EL (cell line): Measurements from ENCODE around the gene VSNL1.
A peak's percentile ranks its signal among the peaks of the same experiment; 100 is the strongest.

Source experiments
- DNase-seq: peaks from one replicate; pipeline ENCODE4 v3.0.0-alpha.2; 2016

Gene VSNL1

GRCh38 chr2:17616405-17616804, 75.9 kb downstream of the VSNL1 start:
- DNase-seq, result no peak

GRCh38 chr2:17617516-17617915, 77.0 kb downstream of the VSNL1 start:
- DNase-seq, result no peak

DNA sequence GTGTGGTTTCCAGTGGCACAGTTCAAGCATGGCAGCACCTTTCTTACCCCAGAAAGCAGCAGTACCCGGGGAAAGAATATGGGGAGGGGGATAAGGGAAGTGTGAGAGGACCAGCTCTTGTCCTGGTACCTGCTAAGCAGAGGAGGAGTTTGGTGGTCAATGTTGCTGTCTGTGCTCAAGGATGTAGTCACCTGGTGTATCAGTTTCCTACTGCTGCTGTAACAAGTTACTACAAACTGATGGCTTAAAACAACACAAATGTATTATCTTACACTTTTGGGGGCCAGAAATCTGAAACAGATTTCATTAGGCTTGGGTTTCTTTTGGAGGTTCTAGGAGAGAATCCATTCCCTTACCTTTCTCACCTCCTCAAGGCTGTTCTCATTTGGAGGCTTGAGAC, 77.5 kb downstream of the VSNL1 start:
- DNase-seq, result no peak

GRCh38 chr2:17620280-17620679, 79.8 kb downstream of the VSNL1 start:
- peak; percentile 2 for DNase-seq

DNA sequence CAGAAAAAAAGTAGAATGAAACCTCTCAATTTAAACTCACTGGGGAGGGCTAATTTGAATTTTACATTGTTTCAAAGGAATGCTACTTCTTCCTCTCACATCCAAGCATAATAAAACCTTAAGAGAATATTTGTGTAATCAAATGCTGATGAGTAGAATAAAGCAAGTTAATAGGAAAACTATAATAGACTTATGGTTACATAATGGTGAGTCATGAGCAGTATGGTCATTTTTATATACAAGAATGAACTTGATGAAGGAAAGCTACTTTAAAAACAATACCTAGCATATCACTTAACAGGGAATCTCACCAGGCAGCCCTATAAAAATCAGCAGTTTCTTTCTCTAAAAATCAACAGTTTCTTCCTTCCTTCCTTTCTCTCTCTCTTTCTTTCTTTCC, 80.3 kb downstream of the VSNL1 start:
- DNase-seq, result peak; percentile 11

DNA sequence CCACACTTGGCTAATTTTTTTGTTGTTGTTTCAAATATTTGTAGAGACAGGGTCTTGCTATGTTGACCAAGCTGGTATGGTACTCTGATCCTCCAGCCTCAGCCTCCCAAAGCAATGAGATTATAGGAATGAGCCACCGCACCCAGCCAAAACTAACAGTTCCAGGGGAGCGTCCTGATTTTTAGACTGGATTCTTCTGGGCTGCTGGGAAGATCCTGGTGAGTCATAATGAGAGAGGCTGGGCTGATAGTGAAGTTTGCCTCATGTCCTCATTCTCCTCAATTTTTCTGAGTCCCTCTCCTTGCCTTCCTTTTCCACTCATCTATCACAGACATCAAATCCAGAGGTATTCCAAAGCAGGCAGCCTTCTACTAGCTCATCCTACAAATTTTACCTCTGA, 81.3 kb downstream of the VSNL1 start:
- peak; percentile 48 for DNase-seq

GRCh38 chr2:17625446-17625845, 85.0 kb downstream of the VSNL1 start:
- DNase-seq, result no peak

GRCh38 chr2:17626986-17627385, 86.5 kb downstream of the VSNL1 start:
- DNase-seq, result no peak

DNA sequence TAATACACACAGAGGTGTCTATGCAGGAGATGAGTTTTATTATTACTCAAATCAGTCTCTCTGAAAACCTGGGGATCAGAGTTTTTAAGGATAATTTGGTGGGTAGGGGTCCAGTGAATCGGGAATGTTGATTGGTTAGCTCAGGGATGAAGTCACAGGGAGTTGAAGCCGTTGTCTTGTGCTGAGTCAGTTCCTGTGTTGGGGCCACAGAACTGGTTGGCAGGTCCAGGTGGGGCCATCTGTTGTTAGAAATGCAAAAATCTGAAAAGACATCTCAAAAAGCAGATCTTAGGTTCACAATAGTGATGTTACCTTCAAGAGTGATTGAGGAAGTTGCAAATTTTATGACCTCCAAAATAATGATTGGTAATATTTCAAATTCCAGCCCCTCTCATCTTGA, 86.9 kb downstream of the VSNL1 start:
- DNase-seq, result no peak

DNA sequence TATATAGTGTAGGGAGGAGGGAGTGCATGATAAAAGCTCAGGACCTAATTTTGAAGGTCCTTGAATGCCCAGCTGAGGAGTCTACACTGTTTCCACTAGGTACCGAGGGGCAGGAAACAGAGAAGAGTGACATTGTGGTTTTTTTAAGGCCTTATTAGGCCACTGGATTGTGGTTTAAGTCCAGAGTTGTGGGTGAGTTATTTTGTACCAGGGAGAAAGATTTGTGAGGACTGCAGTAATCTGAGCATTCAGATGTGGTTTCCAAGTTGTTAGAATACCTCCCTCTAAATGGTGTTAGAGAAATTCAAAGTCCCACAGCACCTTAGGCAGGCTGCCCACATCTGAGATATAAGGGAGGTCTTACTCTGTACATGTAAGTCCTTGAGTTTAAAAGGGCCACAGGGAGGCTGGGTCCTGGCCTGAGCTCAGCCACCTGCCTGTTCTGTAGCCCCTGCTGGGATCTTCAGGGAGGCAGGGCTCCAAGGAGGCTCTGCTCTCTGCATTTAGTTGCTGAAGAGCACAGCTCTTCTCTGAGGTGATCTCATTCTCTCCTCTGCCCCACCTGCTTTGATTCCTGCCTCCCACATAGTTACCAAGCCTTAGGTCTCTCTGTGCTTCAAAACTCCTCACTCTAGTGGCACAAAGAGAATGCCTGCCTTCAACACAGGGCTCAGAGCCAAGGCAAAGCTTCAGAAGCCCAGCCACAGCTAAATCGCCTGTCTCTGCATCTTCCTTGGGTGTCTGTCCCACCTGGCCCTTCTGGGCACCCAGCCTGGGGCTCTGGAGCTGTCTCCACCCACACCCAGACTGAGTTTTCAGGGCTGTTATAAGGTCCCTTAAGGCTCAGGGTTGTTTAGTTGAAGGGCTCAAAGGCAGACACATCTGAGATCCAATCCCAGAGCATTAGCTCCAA, 88.1 kb downstream of the VSNL1 start:
- no peak for DNase-seq

DNA sequence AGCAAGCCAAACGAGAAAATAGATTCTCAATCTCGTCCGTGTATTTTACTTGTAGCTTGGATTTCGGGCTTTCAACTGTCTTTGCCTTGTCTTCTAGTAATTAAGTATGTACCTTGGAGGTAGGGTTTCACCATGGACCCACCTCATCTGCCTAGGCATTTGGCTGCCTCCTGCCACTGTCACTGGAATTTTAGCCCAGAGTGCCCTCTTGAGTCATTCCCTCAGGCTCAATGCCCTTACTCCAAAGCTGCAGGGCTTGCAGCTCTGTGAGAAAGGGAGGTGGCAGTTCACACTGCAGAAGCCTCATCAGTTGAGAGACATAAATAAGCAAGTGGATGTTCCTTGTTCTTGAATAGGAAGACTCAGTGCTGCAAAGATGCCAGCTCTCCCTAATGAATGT, 89.6 kb downstream of the VSNL1 start:
- DNase-seq, result no peak

GRCh38 chr2:17634997-17635396, 94.5 kb downstream of the VSNL1 start:
- DNase-seq, result no peak

GRCh38 chr2:17636257-17636656, 95.8 kb downstream of the VSNL1 start:
- no peak for DNase-seq

- no peak for DNase-seq
Measured at GRCh38 chr2:17637131-17637906, 96.8 kb downstream of the VSNL1 start.

DNA sequence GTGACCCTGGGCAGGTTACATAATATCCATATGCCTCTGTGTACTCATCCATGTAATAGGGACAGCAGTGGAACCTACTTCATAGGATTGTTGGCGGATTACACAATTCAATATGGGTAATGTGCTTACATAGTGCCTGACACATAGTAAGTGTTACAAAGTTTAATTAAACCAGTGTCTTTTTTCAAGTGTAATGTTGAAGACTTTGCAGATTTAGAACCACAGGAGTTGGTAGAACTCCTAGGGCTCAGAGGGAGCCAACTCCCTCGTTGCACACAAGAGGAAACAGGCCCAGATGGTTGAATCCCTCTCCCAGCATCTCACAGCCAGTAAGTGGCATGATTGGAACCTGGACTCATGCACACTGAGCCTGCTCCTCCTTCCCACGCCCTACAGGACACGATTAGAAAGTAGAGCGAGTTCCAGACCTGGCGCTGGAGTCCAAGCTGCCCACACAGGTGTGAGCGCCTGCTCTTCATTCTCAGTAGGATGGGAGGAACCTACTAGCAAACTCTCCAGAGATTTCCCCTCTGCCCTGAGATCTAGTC, 97.8 kb downstream of the VSNL1 start:
- no peak for DNase-seq

- no peak for DNase-seq
Measured at GRCh38 chr2:17640406-17640805, 99.9 kb downstream of the VSNL1 start.

- peak; percentile 91 for DNase-seq
Measured at GRCh38 chr2:17643031-17643615, 102.6 kb downstream of the VSNL1 start.

GRCh38 chr2:17644997-17645720, 104.7 kb downstream of the VSNL1 start:
- peak; percentile 42 for DNase-seq

DNA sequence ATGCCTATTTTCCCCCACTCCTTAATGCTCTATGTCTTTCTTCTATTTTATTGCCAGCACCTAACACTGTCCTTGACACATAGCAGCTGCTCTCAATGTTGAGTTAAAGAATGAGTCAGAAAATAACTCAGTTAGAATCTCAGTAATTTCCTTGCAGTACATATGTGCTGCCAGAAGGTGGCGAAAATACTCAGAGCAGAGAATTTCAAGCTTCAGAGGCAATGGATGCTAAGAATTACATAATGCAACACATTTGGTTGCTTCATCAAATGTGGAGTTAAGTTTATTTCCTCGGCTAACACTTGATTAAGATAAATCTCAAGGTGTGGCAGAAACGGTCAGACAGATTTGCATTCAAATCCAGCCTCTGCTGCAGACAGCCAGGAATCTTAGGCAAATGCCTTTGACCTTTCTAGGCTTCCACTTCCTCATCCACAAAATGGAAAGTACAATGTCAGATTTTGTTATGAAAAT, 105.6 kb downstream of the VSNL1 start:
- peak; percentile 82 for DNase-seq

DNA sequence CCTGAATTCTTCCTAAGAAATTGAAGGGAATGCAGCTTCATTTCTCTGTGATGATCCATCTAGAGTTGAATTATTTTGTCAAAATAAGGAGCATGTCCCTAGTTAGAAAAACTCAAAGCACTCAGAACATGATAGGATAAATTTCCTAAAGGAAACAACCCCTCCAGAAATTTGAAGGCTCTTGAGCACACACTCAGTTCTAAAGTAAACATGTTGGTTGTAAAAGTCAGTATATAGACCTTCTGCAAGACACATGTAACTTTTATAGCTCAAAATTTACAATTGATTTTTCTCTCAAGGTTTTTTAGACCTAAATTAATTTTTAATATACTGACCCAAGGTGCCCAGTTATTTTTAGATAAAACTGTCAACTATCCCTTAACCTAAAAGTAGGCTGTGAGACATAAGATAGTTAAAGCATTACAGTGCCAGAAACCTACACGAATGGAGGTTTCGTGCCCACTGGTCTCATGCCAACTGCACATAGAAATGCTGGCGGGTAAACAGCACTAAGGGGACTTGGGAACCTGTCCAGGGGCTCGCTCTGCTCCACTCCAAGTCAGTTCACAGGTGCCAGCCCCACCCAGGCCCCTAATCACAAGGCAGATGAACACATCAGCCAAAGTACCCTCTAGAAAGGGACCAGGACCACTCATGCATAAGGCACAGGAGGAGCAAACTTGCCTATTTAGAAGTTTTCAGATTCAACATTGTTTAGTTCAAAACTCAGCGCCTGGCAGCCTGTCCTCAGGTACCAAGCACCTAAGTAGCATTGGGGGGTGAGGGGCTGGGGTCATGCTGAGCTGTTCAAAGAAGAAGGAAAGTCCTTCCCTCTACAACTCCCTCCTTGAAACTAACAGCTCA, 106.6 kb downstream of the VSNL1 start:
- no peak for DNase-seq

DNA sequence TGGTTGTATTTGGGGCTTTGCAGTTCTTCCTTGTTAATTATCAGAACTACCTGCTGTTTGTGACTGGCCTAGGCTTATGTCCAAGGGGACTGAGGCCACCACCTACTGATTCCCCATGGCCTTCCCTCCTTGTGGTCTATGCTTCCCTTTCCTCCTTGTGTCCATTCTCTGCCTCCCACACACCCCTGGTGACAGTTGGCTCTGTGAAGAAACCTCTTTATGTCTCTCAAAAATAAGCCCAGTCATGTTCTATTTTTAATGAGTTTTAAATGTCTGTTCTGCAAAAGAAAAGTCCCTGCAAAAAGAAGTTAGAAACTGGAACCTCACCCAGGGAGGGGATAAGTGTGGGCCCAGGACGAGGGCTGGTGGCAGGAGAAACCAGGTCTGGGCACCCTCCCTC, 108.1 kb downstream of the VSNL1 start:
- no peak for DNase-seq

DNA sequence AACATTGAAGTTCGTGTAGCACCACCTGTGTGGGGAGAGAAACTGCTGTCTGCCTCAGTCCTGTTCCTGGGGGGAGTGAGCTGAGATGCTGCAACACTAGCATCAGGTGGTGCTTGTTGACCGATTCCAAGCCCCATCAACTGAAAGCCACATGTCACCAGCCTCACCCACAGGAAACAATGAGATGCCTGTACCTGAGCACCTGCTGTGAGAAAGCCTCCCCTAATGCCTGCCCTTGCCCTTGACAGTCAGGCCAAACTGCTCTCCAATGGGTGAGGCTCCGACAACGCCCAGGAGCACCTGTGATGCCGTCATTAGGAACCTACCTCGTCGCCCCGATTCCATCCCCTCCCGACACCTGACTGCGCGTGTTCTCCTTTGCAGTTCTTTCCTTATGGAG, 108.5 kb downstream of the VSNL1 start:
- DNase-seq, result no peak
